ENCODE data around the gene MRM3.
"Not testable (repeated sequence)": the region's sequence is repeated elsewhere in the genome, so short reads cannot be mapped to it uniquely, and the experiment has no call there.

The MRM3 gene

GRCh38 chr17:787641-788221, 5.6 kb downstream of the MRM3 start:
- ChIA-PET CTCF (no interaction called here), POLR2A (no interaction called here)
- TF ChIP-seq CTBP1 (IDR thresholded peaks at IDR 0.05; ENCODE audit: borderline replicate concordance) (no peak), FOXM1 (IDR thresholded peaks at IDR 0.05; ENCODE audit: borderline replicate concordance) (no peak), L3MBTL2 (conservative IDR thresholded peaks at IDR 0.05) (no peak), ZNF384 (IDR thresholded peaks at IDR 0.05) (no peak), SP1 (IDR thresholded peaks at IDR 0.05) (no peak), TARDBP (IDR thresholded peaks at IDR 0.05) (no peak), ARNT (IDR thresholded peaks at IDR 0.05) (no peak), BHLHE40 (IDR thresholded peaks at IDR 0.05; ENCODE audit: borderline replicate concordance) (no peak)
- no peak for DNase-seq (ENCODE audit: extremely low spot score)

- POLR2A ChIA-PET: no interaction called here
- CTCF ChIA-PET: no interaction called here
- no peak for DNase-seq (ENCODE audit: extremely low spot score)
- TF ChIP-seq PKNOX1 (IDR thresholded peaks at IDR 0.05): no peak
- TF ChIP-seq FOXK2 (IDR thresholded peaks at IDR 0.05): no peak
- no peak for TF ChIP-seq TARDBP (IDR thresholded peaks at IDR 0.05)
- no peak for TF ChIP-seq ELF4 (IDR thresholded peaks at IDR 0.05)
- no peak for TF ChIP-seq BHLHE40 (IDR thresholded peaks at IDR 0.05; ENCODE audit: borderline replicate concordance)
- TF ChIP-seq L3MBTL2 (conservative IDR thresholded peaks at IDR 0.05): no peak
- TF ChIP-seq SP1 (IDR thresholded peaks at IDR 0.05): no peak
- TF ChIP-seq NFRKB (IDR thresholded peaks at IDR 0.05): no peak
- TF ChIP-seq ARNT (IDR thresholded peaks at IDR 0.05): no peak
- no peak for TF ChIP-seq FOXM1 (IDR thresholded peaks at IDR 0.05; ENCODE audit: borderline replicate concordance)
- TF ChIP-seq ZNF384 (IDR thresholded peaks at IDR 0.05): no peak
- no peak for TF ChIP-seq CTBP1 (IDR thresholded peaks at IDR 0.05; ENCODE audit: borderline replicate concordance)
- no peak for TF ChIP-seq LEF1 (IDR thresholded peaks at IDR 0.05; ENCODE audit: borderline replicate concordance)
- no peak for TF ChIP-seq HDGF (IDR thresholded peaks at IDR 0.05; ENCODE audit: borderline replicate concordance)
- no peak for TF ChIP-seq FOXA1 (IDR thresholded peaks at IDR 0.05)
Observed at GRCh38 chr17:788551-788950, 6.4 kb downstream of the MRM3 start.

GRCh38 chr17:789160-789840, 7.1 kb downstream of the MRM3 start:
- ChIA-PET POLR2A (no interaction called here), CTCF (no interaction called here)
- TF ChIP-seq ARNT (IDR thresholded peaks at IDR 0.05) (no peak), CTBP1 (IDR thresholded peaks at IDR 0.05; ENCODE audit: borderline replicate concordance) (no peak), BHLHE40 (IDR thresholded peaks at IDR 0.05; ENCODE audit: borderline replicate concordance) (no peak), SP1 (IDR thresholded peaks at IDR 0.05) (no peak)
- DNase-seq (ENCODE audit: extremely low spot score): no peak

- POLR2A ChIA-PET: interaction anchor here (0.7 kb wide), 1 partner anchor 236 kb away, joined by 3 read pairs; no protein-coding TSS in a partner anchor
- CTCF ChIA-PET; DNase-seq (ENCODE audit: extremely low spot score): not testable (repeated sequence)
Observed at GRCh38 chr17:789931-790873, 8.0 kb downstream of the MRM3 start.

- POLR2A ChIA-PET: interaction anchor here (0.7 to 1.7 kb wide), 2 partner anchors 9 to 236 kb away, joined by 3 to 8 read pairs; partner anchors contain the start of genes GLOD4 and MRM3
- CTCF ChIA-PET; DNase-seq (ENCODE audit: extremely low spot score): not testable (repeated sequence)
Observed at GRCh38 chr17:790874-791247, 8.7 kb downstream of the MRM3 start.

GRCh38 chr17:791829-792228, 9.7 kb downstream of the MRM3 start:
- ChIA-PET CTCF (interaction anchor here (0.6 kb wide), 1 partner anchor 189 kb away, joined by 3 read pairs; no protein-coding TSS in a partner anchor), POLR2A (interaction anchor here (1.4 to 1.7 kb wide), 2 partner anchors 10 to 205 kb away, joined by 4 to 8 read pairs; partner anchors contain the start of genes GLOD4, MRM3 and TIMM22)
- no peak for TF ChIP-seq FOXK2 (IDR thresholded peaks at IDR 0.05)

GRCh38 chr17:792277-792676, 10.1 kb downstream of the MRM3 start:
- DNase-seq (ENCODE audit: extremely low spot score): no peak
- TF ChIP-seq FOXA1 (IDR thresholded peaks at IDR 0.05) (no peak), SUZ12 (IDR thresholded peaks at IDR 0.05) (no peak), BHLHE40 (IDR thresholded peaks at IDR 0.05; ENCODE audit: borderline replicate concordance) (no peak), FOXK2 (IDR thresholded peaks at IDR 0.05) (no peak), L3MBTL2 (conservative IDR thresholded peaks at IDR 0.05) (no peak), ELF4 (IDR thresholded peaks at IDR 0.05) (no peak), TARDBP (IDR thresholded peaks at IDR 0.05) (no peak), SP1 (IDR thresholded peaks at IDR 0.05) (no peak), NFRKB (IDR thresholded peaks at IDR 0.05) (no peak)
- CTCF ChIA-PET: interaction anchor here (0.6 kb wide), 1 partner anchor 189 kb away, joined by 3 read pairs; no protein-coding TSS in a partner anchor
- POLR2A ChIA-PET: interaction anchor here (1.4 to 1.7 kb wide), 2 partner anchors 11 to 205 kb away, joined by 4 to 8 read pairs; partner anchors contain the start of genes GLOD4, MRM3 and TIMM22

More at GRCh38 chr17:791829-792228, 9.7 kb downstream of the MRM3 start:
- no peak for DNase-seq (ENCODE audit: extremely low spot score)
